K562 (cell line): Measurements from ENCODE around the gene FAM53C. TPM values are rescaled to one million over a fixed set of nuclear protein-coding genes. Genes with fewer than 3 reads are reported as not detected.

Source experiments
- ATAC-seq: fragments of 200-7000 bp; cut with Tn5 transposase; 3 replicates; pipeline ENCODE4 v1.9.1; 2020; ENCODE audit warnings: moderate library complexity
- BruUV-seq: library from RNA; stranded (reverse); fragments of 400-500 nt; replicated peaks from 2 replicates; lab custom pipeline; 2021; lab: Mats Ljungman, UMichigan
- CTCF ChIA-PET: fragments of 300-600 bp; formaldehyde crosslinking; extraction: SDS; loops from one replicate; lab custom pipeline; 2021; ENCODE audit warnings: low intra/inter-chr PET ratio; lab: Yijun Ruan, JAX
- POLR2A ChIA-PET: fragments of 300-600, 350-650 bp; sonication (Branson Sonifier 250); formaldehyde crosslinking; extraction: SDS; loops from one replicate; lab custom pipeline; 2021; ENCODE audit warnings: antibody characterized with exemption, inconsistent platforms; lab: Yijun Ruan, JAX
- DNase-seq, 4 experiments: peaks; one replicate each; pipeline versions ENCODE4 v3.0.0 to v3.0.0-alpha.2; 2011 to 2018; ENCODE audit warnings: low spot score in 3 of 4, mixed read lengths in 3 of 4; ENCODE audit errors: extremely low read depth in 1 of 4
- FAIRE-seq: peaks from 2 replicates; lab custom pipeline; 2011; peaks lifted over from hg19 to GRCh38; lab: Jason Lieb, UNC
- H2AFZ ChIP-seq: 2 replicates; pipeline ENCODE4 v1.6.0; 2011; ENCODE audit warnings: low read depth, low read length, control low read depth, inconsistent platforms
- H3K27ac ChIP-seq: fragments of 200-600 bp; 3 replicates; pipeline ENCODE4 v1.8.0; 2011; ENCODE audit warnings: low read depth, mild to moderate bottlenecking, control low read depth, inconsistent platforms, low read length, moderate library complexity, mixed read lengths; ENCODE audit errors: extremely low read depth
- H3K27me3 ChIP-seq, 2 experiments: fragments of 300-600 bp in 1 of 2; 2 replicates in 1 of 2; 3 replicates in 1 of 2; pipeline versions ENCODE4 v1.6.0 to v1.8.0; 2011; ENCODE audit warnings: inconsistent platforms in 2 of 2, low read length in 2 of 2, mild to moderate bottlenecking in 1 of 2, mixed read lengths in 1 of 2, moderate library complexity in 1 of 2; ENCODE audit not compliant: control insufficient read depth in 2 of 2, insufficient read depth in 2 of 2
- H3K36me3 ChIP-seq: fragments of 300-600 bp; 3 replicates; pipeline ENCODE4 v1.8.0; 2011; ENCODE audit warnings: mild to moderate bottlenecking, low read length, inconsistent platforms; ENCODE audit not compliant: control insufficient read depth, insufficient read depth
- H3K4me1 ChIP-seq, 2 experiments: fragments of 200-600 bp in 1 of 2; replicated peaks in 1 of 2; 2 replicates in 1 of 2; 3 replicates in 1 of 2; pipeline versions ENCODE4 v1.5.1 to v1.8.0; 2011; ENCODE audit warnings: inconsistent platforms in 2 of 2, low read length in 2 of 2, mild to moderate bottlenecking in 1 of 2, mixed read lengths in 1 of 2, moderate library complexity in 1 of 2; ENCODE audit not compliant: control insufficient read depth in 2 of 2, insufficient read depth in 2 of 2
- H3K4me2 ChIP-seq: 2 replicates; pipeline ENCODE4 v1.6.1; 2011; ENCODE audit warnings: low read length, control low read depth, inconsistent platforms, mixed read lengths; ENCODE audit not compliant: insufficient read depth
- H3K4me3 ChIP-seq: fragments of 200-600 bp; sonication (generic), shearing (Covaris generic); 2 replicates; pipeline ENCODE4 v1.5.1; 2016; ENCODE audit warnings: control low read depth, inconsistent platforms
- H3K79me2 ChIP-seq: fragments of 200-600 bp; 3 replicates; pipeline ENCODE4 v1.8.0; 2011; ENCODE audit warnings: low read length, inconsistent platforms; ENCODE audit not compliant: control insufficient read depth, insufficient read depth
- H3K9ac ChIP-seq, 2 experiments: 2 replicates each; pipeline versions ENCODE4 v1.6.0 to v1.6.1; 2011; ENCODE audit warnings: low read depth in 2 of 2, low read length in 2 of 2, control low read depth in 1 of 2, inconsistent platforms in 1 of 2, mild to moderate bottlenecking in 1 of 2, mixed read lengths in 1 of 2; ENCODE audit not compliant: insufficient read depth in 1 of 2
- H3K9me1 ChIP-seq: one replicate; pipeline ENCODE4 v1.6.0; 2011; ENCODE audit warnings: inconsistent platforms, mild to moderate bottlenecking, low read length, moderate library complexity; ENCODE audit not compliant: control insufficient read depth, insufficient read depth
- H3K9me3 ChIP-seq: replicated peaks from 2 replicates; pipeline ENCODE4 v1.5.1; 2011; ENCODE audit warnings: low read depth, low read length, inconsistent platforms; ENCODE audit not compliant: control insufficient read depth, insufficient read depth
- H4K20me1 ChIP-seq: replicated peaks from 2 replicates; pipeline ENCODE4 v1.6.1; 2011; ENCODE audit warnings: low read length, inconsistent platforms, mixed read lengths; ENCODE audit not compliant: control insufficient read depth, insufficient read depth
- CAMTA2 ChIP-seq: fragments of 250-450 bp; sonication (Bioruptor Pico); conservative IDR thresholded peaks from 2 replicates; pipeline ENCODE4 v1.5.1; 2022
- EHMT2 ChIP-seq: fragments of 450-650 bp; IDR thresholded peaks from 2 replicates; pipeline ENCODE4 v1.6.1; 2018; ENCODE audit warnings: antibody characterized with exemption
- EP400 ChIP-seq: fragments of 450-650 bp; IDR thresholded peaks from 2 replicates; pipeline ENCODE4 v1.6.1; 2017; ENCODE audit warnings: antibody characterized with exemption, mild to moderate bottlenecking, moderate library complexity
- ESRRA ChIP-seq: fragments of 450-650 bp; IDR thresholded peaks from 2 replicates; pipeline ENCODE4 v1.6.1; 2014; ENCODE audit warnings: low read depth, mild to moderate bottlenecking, moderate library complexity, borderline replicate concordance
- EWSR1 ChIP-seq: fragments of 450-650 bp; IDR thresholded peaks from 2 replicates; pipeline ENCODE4 v1.6.1; 2018; ENCODE audit warnings: borderline replicate concordance, mild to moderate bottlenecking, low read depth, moderate library complexity; ENCODE audit not compliant: partially characterized antibody
- HDAC6 ChIP-seq: IDR thresholded peaks from 2 replicates; pipeline ENCODE4 v1.6.1; 2012; ENCODE audit warnings: low read depth, mild to moderate bottlenecking, control low read depth, inconsistent platforms, low read length, moderate library complexity
- PRMT5 ChIP-seq: sonication (generic); formaldehyde crosslinking; IDR thresholded peaks from 2 replicates; pipeline ENCODE4 v1.5.0; 2020; ENCODE audit warnings: missing genetic modification reagents
- SNIP1 ChIP-seq: fragments of 450-650 bp; IDR thresholded peaks from 2 replicates; pipeline ENCODE4 v1.7.1; 2017; ENCODE audit warnings: low read depth, mild to moderate bottlenecking
- SRF ChIP-seq, 2 experiments: fragments of 250-450, 450-650 bp in 1 of 2; sonication (Bioruptor Pico) in 1 of 2; sonication (generic) in 1 of 2; formaldehyde crosslinking; IDR thresholded peaks; 2 replicates each; pipeline versions ENCODE4 v1.5.0 to v1.5.1; 2020 to 2022; ENCODE audit warnings: mild to moderate bottlenecking in 1 of 2, missing genetic modification reagents in 1 of 2
- U2AF1 ChIP-seq: fragments of 200-400 bp; formaldehyde crosslinking; optimal IDR thresholded peaks from 2 replicates; pipeline ENCODE3; 2017; ENCODE audit warnings: mild to moderate bottlenecking, low read depth, low read length, moderate library complexity
- ZNF197 ChIP-seq: fragments of 200-800 bp; sonication (Bioruptor generic); IDR thresholded peaks from 2 replicates; pipeline ENCODE4 v1.6.1; 2016; ENCODE audit warnings: low read depth, missing genetic modification characterization, missing compliant biosample characterization
- ZNF699 ChIP-seq: fragments of 250-450 bp; sonication (Bioruptor Pico); IDR thresholded peaks from 2 replicates; pipeline ENCODE4 v1.8.0; 2021; ENCODE audit warnings: mild to moderate bottlenecking, moderate library complexity; ENCODE audit not compliant: insufficient replicate concordance
- WGBS: fragments of 100-300 bp; shearing (Covaris generic); methylation state at CpG from one replicate; pipeline ENCODE4 v1.1.6; 2016; ENCODE audit warnings: low coverage, mixed read lengths; ENCODE audit not compliant: insufficient coverage; ENCODE audit errors: missing lambda C conversion rate; 5-methylcytosine and 5-hydroxymethylcytosine counted together
- in situ Hi-C: fragments of 300-500 bp; cut with MboI; formaldehyde crosslinking; loops from 4 replicates; pipeline ENCODE4 v1.15.0; 2018; ENCODE audit warnings: inconsistent platforms, mixed read lengths
- intact Hi-C: fragments of 100-400 bp; cut with micrococcal nuclease; formaldehyde crosslinking; loops from 2 replicates; pipeline ENCODE4 v1.14.2; 2022
- polyA plus RNA-seq, 8 experiments: library from polyadenylated mRNA; depleted of rRNA in 4 of 8; stranded (reverse) in 5 of 8; unstranded in 3 of 8; fragments of >200 nt; fragmentation: Nextera tagmentation in 2 of 8; fragmentation: Illumina TruSeq in 1 of 8; extraction: Ambion mirVana in 2 of 8; extraction: Trizol in 1 of 8; gene quantifications; 2 replicates each; pipeline versions ENCODE4 v1.2.1 to v1.2.3, GENCODE V29; 2011 to 2014; ENCODE audit warnings: inconsistent platforms in 1 of 8, missing spikeins in 1 of 8
- total RNA-seq, 7 experiments: library from RNA; depleted of rRNA in 6 of 7; stranded (reverse); fragments of >200 nt in 6 of 7; fragmentation: Illumina TruSeq in 2 of 7; extraction: Trizol in 2 of 7; gene quantifications; 2 replicates each; pipeline versions ENCODE4 v1.2.1 to v1.2.3, GENCODE V29; 2011 to 2021; ENCODE audit warnings: low replicate concordance in 1 of 7
- TF ChIP-seq, protein P1 (sequence below): sonication (generic); formaldehyde crosslinking; IDR thresholded peaks from 2 replicates; pipeline ENCODE4 v1.8.0; 2022; ENCODE audit warnings: missing genetic modification reagents, mild to moderate bottlenecking, borderline replicate concordance
- TF ChIP-seq, protein P2 (sequence below): sonication (generic); formaldehyde crosslinking; IDR thresholded peaks from 2 replicates; pipeline ENCODE4 v1.9.0; 2022; ENCODE audit warnings: mild to moderate bottlenecking, missing genetic modification reagents

FAM53C gene
- total and polyA plus RNA-seq, 9 of the 15 experiments (the other 6 are each of a cell fraction or from before 2014, with no cell fraction given) = 9.7 to 38.5 (median 25.2) TPM

DNA sequence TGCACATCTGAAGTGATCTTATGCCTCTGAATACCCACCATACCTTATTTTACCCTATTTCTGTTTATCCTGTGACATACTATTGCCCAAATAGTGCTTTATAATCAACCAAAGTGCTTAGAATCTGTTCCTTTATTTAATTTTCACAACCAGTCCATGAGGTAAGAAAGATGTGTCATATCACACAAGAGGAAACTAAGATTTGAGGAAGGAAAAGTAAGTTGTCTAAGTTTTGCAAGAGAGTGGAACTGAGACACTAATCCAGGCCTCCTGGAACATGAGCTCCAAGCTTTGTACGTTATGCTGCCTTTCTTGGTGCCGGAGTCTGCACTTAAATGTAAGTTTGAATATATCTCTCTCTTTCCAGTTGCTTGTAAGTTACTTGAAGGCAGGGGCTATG is 31.6 kb downstream of the FAM53C start:
- no peak for FAIRE-seq
- Histone ChIP-seq H3K27me3 (no peaks in the 10 kb centered on the region), H3K4me3 (no peak overlapping the region), H3K4me1 (peaks cover 0 to 16% of the 10 kb centered on the region in 2 experiments), H3K4me2 (no peak overlapping the region), H3K9me1 (no peaks in the 10 kb centered on the region), H3K9me3 (no peaks in the 10 kb centered on the region), H3K27ac (no peak overlapping the region; the same call in 2 of the 3 replicates), H4K20me1 (peaks cover 7% of the 10 kb centered on the region), H3K79me2 (peaks cover 78% of the 10 kb centered on the region), H2AFZ (no peak overlapping the region), H3K36me3 (peaks cover 26% of the 10 kb centered on the region; the same call in 1 of the 3 replicates), H3K9ac (no peak overlapping the region)
- intact Hi-C loops = no loop called here
- in situ Hi-C loops = no loop called here
- WGBS = 69% methylated on average over 2 of the region's 2 CpGs
- BruUV-seq = no TSS peak
- no peak for DNase-seq
- TF ChIP-seq ZNF197 (CRISPR knock-in tag) = no peak
- no peak for TF ChIP-seq EP400
- TF ChIP-seq HDAC6 = no peak
- no peak for TF ChIP-seq CAMTA2
- TF ChIP-seq EWSR1 = no peak
- ChIA-PET CTCF (interaction anchor here (0.9 kb wide), 1 partner anchor 10 kb away, joined by 3 read pairs; no protein-coding TSS in a partner anchor), POLR2A (interaction anchor here (0.7 to 2.7 kb wide), 3 partner anchors 12 to 18 kb away, joined by 3 to 22 read pairs (median 5); partner anchors contain the start of gene KDM3B)
- no peak for ATAC-seq

DNA sequence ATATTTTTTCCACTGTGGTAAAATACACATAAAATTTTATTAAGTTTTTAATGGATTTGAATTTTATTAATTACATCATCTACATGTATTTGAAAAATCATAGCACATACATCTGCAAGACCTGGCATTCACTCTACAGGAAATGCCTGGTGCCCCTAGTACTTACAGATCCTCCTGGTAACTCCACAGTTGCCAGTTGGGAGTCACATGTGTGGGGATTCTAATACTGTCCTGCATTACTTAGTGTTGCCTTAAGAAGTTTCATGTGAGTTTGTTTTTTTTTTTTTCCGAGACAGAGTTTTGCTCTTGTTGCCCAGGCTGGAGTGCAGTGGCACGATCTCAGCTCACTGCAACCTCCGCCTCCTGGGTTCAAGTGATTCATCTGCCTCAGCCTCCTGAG is 32.5 kb downstream of the FAM53C start:
- WGBS = 100% methylated on average over 1 of the region's 3 CpGs
- H3K27ac ChIP-seq = no peak overlapping the region
- no peak overlapping the region for H2AFZ ChIP-seq
- peaks cover 70% of the 10 kb centered on the region for H3K79me2 ChIP-seq
- no peaks in the 10 kb centered on the region for H3K9me1 ChIP-seq
- in situ Hi-C loops = no loop called here
- H3K9ac ChIP-seq = no peak overlapping the region
- peaks cover 7% of the 10 kb centered on the region for H4K20me1 ChIP-seq
- no peaks in the 10 kb centered on the region for H3K9me3 ChIP-seq
- no peak overlapping the region for H3K4me2 ChIP-seq
- ATAC-seq = no peak
- ChIA-PET POLR2A (interaction anchor here (0.6 to 0.7 kb wide), 3 partner anchors 17 to 924 kb away, joined by 3 to 4 read pairs (median 3); no protein-coding TSS in a partner anchor), CTCF (interaction anchor here (0.9 kb wide), 1 partner anchor 11 kb away, joined by 3 read pairs; no protein-coding TSS in a partner anchor)
- intact Hi-C loops = no loop called here
- DNase-seq = no peak
- peaks cover 0 to 16% of the 10 kb centered on the region in 2 experiments for H3K4me1 ChIP-seq
- no TSS peak for BruUV-seq
- FAIRE-seq = no peak
- H3K36me3 ChIP-seq = peaks cover 30% of the 10 kb centered on the region; the same call in 1 of the 3 replicates
- no peaks in the 10 kb centered on the region for H3K27me3 ChIP-seq
- H3K4me3 ChIP-seq = no peak overlapping the region
- TF ChIP-seq, protein P1, sequence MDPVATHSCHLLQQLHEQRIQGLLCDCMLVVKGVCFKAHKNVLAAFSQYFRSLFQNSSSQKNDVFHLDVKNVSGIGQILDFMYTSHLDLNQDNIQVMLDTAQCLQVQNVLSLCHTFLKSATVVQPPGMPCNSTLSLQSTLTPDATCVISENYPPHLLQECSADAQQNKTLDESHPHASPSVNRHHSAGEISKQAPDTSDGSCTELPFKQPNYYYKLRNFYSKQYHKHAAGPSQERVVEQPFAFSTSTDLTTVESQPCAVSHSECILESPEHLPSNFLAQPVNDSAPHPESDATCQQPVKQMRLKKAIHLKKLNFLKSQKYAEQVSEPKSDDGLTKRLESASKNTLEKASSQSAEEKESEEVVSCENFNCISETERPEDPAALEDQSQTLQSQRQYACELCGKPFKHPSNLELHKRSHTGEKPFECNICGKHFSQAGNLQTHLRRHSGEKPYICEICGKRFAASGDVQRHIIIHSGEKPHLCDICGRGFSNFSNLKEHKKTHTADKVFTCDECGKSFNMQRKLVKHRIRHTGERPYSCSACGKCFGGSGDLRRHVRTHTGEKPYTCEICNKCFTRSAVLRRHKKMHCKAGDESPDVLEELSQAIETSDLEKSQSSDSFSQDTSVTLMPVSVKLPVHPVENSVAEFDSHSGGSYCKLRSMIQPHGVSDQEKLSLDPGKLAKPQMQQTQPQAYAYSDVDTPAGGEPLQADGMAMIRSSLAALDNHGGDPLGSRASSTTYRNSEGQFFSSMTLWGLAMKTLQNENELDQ = no peak
- TF ChIP-seq ZNF699 (CRISPR knock-in tag) (no peak), ESRRA (no peak), U2AF1 (no peak), SNIP1 (no peak), EHMT2 (no peak), PRMT5 (no peak), SRF (CRISPR knock-in tag; IDR thresholded peaks at IDR 0.05) (no peak)
- TF ChIP-seq, protein P2, sequence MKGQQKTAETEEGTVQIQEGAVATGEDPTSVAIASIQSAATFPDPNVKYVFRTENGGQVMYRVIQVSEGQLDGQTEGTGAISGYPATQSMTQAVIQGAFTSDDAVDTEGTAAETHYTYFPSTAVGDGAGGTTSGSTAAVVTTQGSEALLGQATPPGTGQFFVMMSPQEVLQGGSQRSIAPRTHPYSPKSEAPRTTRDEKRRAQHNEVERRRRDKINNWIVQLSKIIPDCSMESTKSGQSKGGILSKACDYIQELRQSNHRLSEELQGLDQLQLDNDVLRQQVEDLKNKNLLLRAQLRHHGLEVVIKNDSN (CRISPR knock-in tag) = no peak
